Left colon (tissue), 2 donors: ENCODE measurements around the gene METTL16. TPM values are rescaled to one million over a fixed set of nuclear protein-coding genes. Genes with fewer than 3 reads are reported as not detected.

ENCODE experiments used
- ATAC-seq: fragments of 200-7000 bp; cut with Tn5 transposase; one replicate; pipeline ENCODE4 v1.9.1; 2020; ENCODE audit warnings: mild to moderate bottlenecking, moderate library complexity
- DNase-seq, 2 donors: peaks; one replicate each; pipeline ENCODE4 v3.0.0-alpha.2; 2020
- intact Hi-C, 2 donors: fragments of 100-400 bp; cut with DNase I in 1 of 2; cut with micrococcal nuclease in 1 of 2; formaldehyde crosslinking; loops; one replicate each; pipeline versions ENCODE4 v1.11.2 to v1.14.0; 2022; cut with DNase I, micrococcal nuclease
- total RNA-seq, 2 donors: library from RNA; stranded (reverse); fragmentation: NEBNext Ultra II Directional; extraction: Animal tissue kit (Norgen Biotek cat#: 25700); gene quantifications; one replicate each; pipeline ENCODE4 v1.2.1, GENCODE V29; 2021
- donor health status: DM: no; HTN: no; CAD: no.
- donor health status: DM: yes; HTN: yes; CAD: no.

The METTL16 gene
- total RNA-seq, 2 donors from 2014 or later: 13.7 to 14.2 TPM

DNA sequence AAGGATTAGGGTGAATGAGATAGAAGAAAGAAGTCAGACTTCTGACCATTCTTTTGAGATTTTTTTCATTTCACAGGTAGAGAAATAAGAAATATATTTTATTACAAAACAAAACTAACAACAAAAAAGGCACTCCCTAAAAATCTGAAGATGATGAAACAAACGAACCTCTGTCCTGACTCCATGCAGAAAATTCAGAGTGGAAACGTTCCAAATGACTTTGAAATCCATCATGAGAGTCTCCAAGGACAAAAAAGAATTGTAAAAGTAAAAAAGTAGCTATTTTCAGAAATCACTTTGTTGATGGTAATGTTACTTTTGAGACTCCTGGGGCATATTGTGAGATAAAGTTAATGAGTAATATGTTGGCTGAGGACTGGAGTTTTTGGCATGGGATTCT, 84.5 kb downstream of the METTL16 start:
- DNase-seq (no peak), ATAC-seq (no peak)
- intact Hi-C loops: no loop called here

DNA sequence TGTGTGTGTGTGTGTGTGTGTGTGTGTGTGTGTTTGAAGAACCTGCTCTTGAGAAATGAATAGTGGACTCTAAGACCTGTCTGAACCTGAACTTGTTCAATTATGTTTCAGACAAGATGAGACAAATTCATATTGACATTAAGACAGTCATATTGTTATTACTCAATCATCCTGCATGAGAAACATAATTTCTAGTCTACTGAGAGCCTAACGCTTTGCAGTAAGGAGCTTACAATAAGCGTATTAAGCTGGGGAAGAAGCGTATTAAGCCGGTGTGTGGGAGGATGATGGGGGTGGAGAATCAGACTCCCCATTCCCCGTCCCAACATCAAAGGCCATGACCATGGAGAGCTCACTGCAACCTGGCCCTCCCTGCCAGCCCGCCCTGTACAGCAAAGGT, 88.4 kb downstream of the METTL16 start:
- no peak for ATAC-seq
- intact Hi-C loops: no loop called here
- DNase-seq: no peak

DNA sequence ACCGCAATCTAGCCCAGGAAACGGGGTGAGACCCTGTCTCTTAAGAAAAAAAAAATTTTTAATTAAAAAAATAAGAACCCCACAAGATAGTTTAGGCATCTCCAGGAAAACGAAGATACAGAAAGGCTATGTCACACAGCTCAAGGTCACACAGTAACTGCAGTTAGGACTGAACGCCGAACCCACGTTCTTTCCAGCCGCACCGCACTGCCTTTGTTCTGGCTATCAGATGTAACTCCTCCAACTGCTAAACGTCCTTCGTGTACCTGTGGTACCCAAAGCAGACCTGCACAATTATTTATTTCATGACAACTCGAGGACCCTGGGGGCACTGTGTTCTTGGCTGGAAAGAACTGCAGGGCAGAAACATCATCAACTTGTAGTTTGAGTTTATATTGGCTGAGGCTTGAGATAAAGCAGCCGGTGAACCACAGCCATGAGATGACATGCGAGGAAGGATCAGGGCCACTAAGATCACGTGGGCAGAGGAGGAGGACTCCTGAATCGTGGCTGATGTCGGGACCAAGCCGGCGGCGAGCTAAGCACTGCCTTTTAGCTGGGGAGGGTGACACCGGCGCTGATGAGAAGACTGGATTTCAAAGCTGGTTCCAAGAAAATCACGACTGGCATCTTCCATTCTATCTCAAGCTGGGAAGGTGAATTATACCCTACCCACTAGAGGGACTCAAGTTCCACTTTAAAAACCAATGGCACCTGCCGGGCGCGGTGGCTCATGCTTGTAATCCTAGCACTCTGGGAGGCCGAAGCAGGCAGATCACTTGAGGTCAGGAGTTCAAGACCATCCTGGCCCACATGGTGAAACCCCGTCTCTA, 90.2 kb downstream of the METTL16 start:
- ATAC-seq (peak; percentile 65), DNase-seq (no peak)
- intact Hi-C loops: no loop called here

DNA sequence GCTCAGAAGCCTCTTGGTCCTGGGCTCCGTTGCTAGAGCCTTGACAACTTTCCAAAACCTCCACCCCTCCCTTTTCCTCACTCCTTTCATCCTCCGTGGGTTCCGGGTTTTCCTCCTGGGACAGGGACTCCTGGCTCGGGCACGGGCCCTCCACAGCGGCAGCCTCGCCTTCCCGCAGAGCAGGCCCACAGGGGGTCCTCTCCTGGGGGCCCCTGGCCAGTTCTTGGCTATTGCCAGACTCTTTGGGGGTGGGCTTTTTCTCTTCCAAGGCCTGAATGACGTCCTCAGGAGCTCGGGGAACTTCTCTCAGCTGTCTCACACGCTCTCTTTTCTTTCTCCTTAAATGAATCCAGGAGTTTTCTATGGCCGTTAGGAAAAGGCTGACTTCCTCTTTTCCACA, 91.5 kb downstream of the METTL16 start:
- DNase-seq (no peak), ATAC-seq (no peak)
- intact Hi-C loops: no loop called here

DNA sequence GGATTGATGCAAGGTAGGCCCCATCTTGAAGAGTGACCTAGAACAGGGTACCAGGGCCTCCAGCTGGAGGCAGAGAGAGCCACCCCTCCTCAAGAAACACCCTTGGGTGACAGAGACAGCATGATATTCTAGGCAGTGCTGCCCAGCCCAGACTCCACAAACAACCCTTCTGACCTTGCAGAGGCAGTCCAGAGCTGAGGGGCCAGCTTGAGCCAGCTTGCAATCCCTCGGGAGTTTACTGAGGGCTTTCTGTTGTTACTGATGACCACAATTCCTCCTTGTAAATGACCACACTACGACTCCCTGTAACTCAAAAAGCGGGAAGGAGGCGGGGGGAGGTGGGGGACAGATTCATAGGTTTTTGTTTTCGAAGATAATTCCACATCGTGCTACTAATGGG, 92.2 kb downstream of the METTL16 start:
- ATAC-seq (no peak), DNase-seq (no peak)
- intact Hi-C loops: loop anchor here in 1 of 2 donors (5.0 kb wide), 1 partner anchor 37 kb away; no protein-coding TSS in a partner anchor

DNA sequence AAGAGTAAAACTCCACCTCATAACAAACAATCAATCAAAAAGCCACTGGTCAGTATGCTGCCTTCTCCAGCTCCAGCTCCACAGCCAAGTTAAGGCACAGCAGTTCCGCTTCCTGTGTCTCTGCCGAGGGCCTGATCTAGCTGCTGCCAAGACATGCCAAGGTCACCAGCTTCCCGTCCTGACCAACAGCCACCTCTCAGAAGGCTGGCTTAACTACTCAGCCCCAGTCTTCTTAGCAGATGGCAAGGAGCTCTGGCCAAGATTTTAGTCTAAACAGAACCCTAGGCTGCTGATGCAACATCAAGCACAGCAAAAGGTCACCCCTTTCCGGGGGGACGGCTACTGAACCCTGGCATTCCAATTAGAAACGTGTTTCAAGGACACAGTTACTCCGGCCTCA, 93.1 kb downstream of the METTL16 start:
- no peak for ATAC-seq
- intact Hi-C loops: loop anchor here in 1 of 2 donors (5.0 kb wide), 1 partner anchor 36 kb away; no protein-coding TSS in a partner anchor
- DNase-seq: no peak

DNA sequence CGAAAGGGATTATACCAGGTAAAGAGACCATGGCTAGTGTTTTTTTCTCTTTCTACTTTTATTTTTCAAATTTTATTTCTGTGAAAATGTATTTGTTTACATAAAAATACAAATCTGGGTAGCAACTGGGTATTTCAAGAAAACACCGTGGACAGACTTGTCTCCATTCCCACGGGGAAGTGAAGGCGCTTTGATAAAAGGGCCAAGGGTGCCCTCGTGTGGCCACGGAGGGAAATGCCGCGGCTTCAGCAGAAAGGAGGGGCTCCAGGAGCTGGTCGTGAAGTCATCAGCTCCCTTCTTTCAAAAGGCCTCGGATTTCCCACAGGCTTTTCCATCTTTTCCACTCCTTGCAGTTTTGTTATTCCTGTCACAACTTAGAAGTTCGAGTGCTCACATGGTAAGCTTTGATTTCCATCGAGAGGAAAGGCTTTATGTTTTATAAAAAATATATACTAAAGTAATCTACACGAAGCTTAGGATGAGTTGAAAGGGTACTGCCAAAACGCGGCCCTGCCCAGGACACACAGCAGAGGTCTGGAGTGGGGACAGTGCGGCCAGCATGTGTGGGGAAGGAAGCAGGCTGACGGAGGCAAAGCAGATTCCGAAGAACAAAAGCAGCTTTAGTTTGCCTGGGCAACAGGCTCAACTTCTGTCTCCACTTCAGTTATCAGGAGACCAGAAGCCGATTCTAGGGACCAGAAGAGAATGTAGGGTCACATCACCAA, 95.5 kb downstream of the METTL16 start:
- DNase-seq (peak; percentile 73 to 91), ATAC-seq (peak; percentile 82)
- intact Hi-C loops: loop anchor here (2.0 to 5.0 kb wide), 2 partner anchors 33 to 34 kb away; no protein-coding TSS in a partner anchor

DNA sequence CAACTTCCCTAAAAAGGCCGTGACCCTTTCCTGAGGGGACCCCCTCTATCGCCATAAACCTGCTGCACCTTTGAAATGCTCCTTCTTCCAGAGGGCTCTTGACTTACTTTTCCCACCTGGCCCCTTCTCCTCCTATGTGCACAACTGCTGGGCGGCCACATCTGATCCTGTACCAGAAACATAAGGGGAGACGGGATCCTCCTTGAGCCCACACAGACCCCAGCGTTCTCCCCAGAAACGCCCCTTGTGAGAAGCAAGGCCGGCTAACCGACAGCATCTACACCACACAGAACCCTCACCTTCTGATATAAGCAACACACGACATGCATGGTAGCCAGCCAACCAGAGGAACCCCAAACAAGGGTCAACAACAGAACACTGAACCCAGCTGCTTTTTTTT, 96.6 kb downstream of the METTL16 start:
- DNase-seq (no peak), ATAC-seq (no peak)
- intact Hi-C loops: loop anchor here in 1 of 2 donors (5.0 kb wide), 1 partner anchor 33 kb away; no protein-coding TSS in a partner anchor

DNA sequence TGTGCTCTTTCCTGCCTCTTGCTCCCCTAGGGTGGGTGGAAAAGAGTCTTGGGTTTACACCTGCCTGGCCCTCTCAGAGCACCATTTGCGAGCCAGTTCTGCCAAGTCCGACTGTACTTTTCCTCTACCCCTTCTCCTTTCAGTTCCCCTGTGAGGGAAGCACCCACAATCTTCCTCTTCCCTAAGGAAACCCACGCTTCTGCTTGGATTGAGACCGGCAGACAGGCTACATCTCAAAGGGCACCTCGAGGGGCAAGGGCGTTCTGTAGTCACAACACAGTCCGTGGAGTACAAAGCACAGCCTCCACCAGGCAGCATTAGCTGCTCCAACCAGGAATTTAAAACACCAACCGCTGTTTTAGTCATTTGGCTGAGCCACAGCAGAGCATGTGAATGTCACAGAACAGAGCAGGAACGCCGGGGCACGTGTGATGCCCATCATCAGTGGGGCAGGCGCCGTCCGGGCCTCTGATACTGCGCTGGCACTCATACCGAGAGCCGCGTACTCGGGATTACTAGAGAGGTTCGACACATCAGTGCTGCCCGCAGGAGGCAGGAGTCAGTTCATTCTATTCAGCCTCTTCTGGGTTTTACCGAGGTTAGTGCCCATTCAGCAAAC, 97.1 kb downstream of the METTL16 start:
- ATAC-seq (no peak), DNase-seq (no peak)
- intact Hi-C loops: loop anchor here in 1 of 2 donors (5.0 kb wide), 1 partner anchor 32 kb away; no protein-coding TSS in a partner anchor

DNA sequence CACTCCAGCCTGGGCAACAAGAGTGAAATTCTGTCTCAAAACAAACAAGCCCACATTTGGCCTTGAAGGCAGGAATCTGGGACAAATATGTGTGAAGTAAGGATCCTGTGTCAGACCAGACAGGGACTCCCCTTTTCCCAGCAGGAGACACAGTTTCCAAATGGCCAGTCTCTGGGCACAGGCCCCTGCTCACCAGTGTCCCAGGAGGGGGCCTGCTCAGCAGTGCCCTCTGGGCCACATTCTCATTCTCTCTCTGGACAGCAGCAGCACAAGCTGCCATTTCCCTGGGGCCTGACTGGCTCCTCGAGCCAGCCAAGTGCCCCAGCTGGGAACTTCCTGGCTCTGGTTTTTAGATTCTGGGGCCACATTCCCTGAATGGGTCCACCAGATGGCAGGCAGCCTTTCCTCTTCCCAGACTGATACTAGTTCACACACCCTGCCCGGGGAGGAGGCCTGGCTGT, 99.1 kb downstream of the METTL16 start:
- intact Hi-C loops: no loop called here
- no peak for DNase-seq
- ATAC-seq: peak; percentile 36

DNA sequence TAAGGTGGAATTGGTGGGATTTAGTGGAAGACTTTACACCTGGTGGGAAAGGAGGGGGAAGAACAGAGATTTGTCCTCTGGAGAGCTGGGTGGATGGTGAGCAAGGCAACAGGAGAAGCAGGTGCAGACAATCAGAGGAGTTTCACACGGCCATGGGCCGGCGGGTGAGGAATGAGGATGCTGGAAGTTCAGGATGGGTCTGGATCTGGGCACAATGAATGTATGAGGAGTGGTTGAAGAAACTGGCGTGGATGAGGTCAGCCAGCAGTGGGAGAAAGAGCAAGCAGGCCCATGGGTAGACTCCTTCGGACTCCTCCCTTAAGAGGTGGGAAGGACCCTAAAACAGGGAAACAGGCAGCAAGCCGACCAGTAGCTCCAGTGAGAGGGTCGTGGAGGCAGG, 100.7 kb downstream of the METTL16 start:
- ATAC-seq (no peak), DNase-seq (no peak)
- intact Hi-C loops: no loop called here

DNA sequence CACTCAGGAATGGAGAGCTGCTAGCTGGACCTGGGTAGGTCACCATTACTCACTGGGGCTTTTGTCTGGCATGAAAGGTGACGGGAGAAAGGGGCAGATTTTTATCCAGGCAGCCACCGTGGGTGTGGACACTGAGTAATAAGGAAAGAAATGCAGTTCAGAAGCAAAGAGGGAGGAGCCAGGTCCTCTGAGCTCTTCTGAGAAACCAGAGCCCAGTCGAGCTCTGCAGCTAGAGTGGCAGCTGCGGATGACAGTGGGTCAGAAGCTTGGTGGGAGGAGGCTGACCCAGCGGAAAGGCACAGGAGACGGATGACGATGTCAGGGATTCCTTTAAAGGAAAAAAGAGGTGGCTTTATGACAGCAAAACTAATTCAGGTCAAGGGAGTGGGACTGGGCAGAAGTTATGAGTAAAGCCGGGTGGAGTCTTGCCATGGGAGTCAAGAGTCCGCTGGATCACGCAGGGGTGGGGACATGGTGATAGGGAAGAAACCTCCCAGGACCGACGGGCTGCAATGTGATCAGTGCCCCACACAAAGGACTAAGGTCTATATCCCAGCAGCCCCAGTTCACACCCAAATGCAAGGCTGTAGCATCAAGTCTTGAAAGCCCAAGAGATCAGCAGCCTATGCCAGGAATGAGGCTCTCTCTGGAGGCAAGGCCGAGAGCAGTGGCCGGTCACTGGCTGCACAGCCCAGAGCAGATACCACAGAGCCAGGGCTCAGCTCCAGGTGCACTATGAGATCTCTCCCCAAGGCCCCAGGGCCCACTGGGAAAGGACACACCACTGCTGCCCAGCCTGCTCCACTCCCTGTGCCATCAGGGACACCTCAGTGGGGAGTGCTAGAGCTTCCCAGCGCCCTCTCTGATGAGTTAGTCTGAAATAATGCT, 104.5 kb downstream of the METTL16 start:
- ATAC-seq (peak; percentile 75), DNase-seq (peak; percentile 84 to 93)
- intact Hi-C loops: no loop called here

DNA sequence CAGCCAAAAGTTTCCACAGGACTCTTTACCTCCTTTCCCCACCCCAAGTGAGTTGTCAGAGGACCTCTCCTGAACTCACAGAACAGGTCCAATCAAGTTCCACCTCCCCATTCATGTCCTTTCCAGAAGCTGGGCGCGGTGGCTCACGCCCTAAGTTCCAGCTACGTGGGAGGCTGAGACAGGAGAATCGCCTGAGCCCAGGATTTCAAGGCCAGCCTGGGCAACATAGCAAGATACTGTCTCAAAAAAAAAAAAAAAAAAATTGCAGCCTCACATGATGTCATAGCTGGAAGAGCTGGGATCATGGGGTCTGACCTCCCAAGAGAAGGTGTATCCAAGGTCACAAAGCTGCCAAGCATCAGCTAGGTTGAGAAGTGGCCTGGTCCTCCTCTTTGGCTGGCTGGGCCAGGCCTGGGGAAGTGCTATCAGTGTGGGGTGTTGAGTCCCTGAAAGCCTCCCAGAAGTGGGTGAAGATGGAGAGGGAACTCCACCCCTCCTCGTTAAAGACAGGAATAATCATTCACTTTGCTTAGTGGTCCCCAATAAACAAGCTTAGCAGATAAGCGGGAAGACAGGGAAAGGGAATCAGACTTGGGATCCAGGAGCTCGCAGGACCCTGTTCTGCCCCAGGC, 105.3 kb downstream of the METTL16 start:
- ATAC-seq: peak; percentile 30

DNA sequence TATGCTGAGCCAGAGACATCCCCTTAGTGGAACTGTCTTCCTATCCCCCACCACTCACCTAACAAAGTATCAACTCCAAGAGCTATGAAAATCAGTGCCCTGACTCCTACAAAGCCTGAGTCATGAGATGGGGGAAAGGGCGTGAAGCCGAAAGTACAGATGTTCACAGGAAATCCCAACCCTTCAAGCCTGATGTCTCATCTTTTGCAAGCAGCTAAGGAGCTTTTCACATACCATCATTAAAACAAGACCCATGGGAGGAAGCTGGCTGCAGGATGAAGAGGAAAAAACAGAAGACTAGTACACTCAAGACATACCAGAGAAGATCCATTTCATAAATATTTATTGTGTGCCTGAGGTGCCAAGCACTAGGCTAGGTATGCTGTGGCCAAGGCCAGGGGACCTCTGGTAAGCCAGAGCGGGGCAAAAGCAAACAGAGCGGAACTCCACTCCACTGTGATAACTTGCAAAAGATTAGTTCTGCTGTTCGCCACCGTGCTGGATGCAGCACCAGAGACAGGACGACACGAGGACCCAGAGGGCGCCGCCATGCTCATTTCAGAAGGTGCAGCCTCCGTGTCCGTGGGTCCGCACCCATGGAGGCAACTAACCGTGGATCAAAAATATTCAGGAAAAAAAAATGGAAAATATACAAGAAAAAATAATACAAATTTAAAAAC, 106.3 kb downstream of the METTL16 start:
- ATAC-seq: no peak
- intact Hi-C loops: no loop called here
- DNase-seq: no peak

More for the DNA sequence above, 105.3 kb downstream of the METTL16 start:
- DNase-seq: peak; percentile 68 to 85
- intact Hi-C loops: no loop called here

DNA sequence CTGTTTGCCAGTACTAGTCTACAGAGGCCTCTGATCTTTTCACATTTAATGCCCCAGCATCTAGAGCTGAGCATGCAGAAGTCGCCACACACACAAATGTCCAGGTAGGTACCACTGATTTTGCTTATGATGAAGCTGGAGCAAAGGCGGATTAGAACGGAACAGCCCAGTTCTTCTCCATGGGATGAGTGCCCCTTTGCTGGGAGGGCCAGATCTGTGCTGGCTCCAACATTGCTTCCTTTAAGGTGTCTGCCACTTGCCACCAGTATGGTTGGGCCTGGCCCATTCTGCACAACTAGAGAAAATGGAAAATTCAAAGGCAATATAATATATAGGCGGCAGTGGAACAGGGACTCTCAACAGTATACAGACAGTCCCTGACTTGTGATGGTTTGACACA, 108.6 kb downstream of the METTL16 start:
- DNase-seq (no peak), ATAC-seq (no peak)
- intact Hi-C loops: no loop called here

DNA sequence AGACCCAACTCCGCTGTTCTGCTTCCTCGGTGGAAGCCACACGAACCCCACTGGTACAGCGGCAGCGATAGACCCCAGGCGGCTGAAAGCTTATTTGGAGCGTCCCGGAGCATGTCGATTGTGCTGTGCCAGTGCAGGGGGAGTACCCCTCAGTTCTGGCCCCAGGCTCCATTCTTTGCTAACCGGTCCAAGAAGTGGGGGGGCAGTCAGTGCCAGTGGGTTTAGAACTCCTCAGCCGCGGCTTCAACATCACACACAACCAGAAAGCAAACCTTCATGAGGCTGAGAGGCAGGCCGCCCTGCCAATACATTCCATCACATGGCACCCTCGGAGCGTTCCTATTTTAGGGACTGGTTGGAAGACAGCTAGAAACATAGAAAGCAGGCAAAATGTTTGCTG, 109.1 kb downstream of the METTL16 start:
- DNase-seq (no peak), ATAC-seq (no peak)
- intact Hi-C loops: no loop called here

DNA sequence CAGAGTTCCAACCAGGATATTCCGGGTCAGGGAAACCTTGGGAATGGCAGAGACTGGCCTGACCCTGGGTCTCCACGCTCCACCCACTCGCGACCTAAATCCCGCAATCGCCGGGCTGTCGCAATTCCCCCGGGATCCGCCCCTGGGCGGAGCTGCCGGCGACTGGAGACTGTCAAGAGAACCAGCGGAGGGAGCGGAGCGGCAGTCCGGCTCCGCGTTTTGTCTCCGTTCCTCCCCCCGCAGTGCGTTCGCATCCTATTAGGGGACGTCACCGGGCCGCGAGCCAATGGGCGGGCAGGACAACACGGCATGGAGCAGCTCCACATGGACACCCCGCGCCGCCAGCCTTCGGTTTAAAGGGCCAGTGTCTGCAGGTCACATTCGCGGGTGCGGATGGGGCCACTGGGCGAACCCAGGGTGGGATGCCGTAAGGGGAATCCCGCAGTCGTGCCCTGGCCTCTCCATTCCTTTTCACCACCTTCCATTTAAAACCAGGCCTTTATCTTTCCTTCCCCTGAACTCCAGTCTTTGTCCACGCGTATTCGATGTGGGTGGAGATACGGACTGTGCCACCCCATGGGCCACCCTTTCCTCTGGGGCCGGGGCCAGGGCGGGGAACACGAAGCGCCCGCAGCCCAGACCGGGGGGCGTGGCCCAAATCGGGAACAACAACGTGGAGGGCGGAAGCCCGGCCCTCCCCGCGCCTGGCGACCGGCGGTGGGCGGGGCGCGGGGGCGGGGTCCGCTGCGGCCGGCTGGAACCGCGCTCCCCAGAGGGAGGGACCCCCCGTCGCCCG, 110.1 kb downstream of the METTL16 start:
- intact Hi-C loops: no loop called here
- DNase-seq (peak; percentile 100), ATAC-seq (peak; percentile 46)
